ENCODE results near the gene GPR84. TPM values are rescaled to one million over a fixed set of nuclear protein-coding genes. Genes with fewer than 3 reads are reported as not detected.
"Not testable (repeated sequence)": the region's sequence is repeated elsewhere in the genome, so short reads cannot be mapped to it uniquely, and the experiment has no call there.

GPR84 gene
- total RNA-seq, 1 donor from 2014 or later: 0.65 TPM

DNA sequence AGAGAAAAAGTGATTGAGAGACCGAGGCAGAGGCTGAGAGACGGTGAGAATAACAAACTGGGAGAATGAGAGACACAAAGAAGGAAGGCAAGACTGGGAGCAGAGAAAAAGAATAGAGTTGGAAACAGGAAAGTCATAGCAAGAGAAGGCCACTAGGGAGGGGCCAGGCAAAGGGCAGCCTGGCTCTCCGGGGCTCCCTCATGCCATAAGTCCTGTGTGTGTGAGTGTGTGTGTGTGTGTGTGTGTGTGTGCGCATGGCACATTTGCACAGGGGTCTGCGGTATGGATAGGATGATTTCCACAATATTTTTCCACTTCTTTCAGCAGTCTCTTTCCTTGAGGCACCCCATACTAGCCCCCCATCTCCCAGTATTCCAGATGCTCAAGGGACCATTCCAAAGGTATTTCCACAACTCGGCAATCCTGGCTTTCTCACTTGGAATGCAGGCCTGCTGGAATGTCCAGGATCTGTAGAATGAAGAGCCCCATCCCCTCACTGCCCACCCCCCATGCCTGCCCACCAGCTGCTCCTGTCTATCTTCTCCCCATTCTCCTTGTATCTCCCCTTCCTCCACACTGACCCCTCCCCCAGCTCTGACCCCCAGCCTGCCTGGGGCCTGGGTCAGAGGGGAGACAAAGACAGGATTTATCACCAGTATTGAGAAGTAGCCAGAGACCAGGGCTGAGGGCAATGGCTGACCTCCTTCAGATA, 9.0 kb downstream of the GPR84 start:
- peak overlapping the region; percentile 18 for H3K27ac ChIP-seq
- H3K27me3 ChIP-seq (ENCODE audit: low read depth): no peaks in the 10 kb centered on the region
- H3K4me3 ChIP-seq: no peak overlapping the region
- ATAC-seq: no peak
- H3K36me3 ChIP-seq: peaks cover 14% of the 10 kb centered on the region
- intact Hi-C loops (cut with DNase I): no loop called here
- peaks cover 49% of the 10 kb centered on the region for H3K4me1 ChIP-seq
- no peaks in the 10 kb centered on the region for H3K9me3 ChIP-seq
- TF ChIP-seq, protein P1, sequence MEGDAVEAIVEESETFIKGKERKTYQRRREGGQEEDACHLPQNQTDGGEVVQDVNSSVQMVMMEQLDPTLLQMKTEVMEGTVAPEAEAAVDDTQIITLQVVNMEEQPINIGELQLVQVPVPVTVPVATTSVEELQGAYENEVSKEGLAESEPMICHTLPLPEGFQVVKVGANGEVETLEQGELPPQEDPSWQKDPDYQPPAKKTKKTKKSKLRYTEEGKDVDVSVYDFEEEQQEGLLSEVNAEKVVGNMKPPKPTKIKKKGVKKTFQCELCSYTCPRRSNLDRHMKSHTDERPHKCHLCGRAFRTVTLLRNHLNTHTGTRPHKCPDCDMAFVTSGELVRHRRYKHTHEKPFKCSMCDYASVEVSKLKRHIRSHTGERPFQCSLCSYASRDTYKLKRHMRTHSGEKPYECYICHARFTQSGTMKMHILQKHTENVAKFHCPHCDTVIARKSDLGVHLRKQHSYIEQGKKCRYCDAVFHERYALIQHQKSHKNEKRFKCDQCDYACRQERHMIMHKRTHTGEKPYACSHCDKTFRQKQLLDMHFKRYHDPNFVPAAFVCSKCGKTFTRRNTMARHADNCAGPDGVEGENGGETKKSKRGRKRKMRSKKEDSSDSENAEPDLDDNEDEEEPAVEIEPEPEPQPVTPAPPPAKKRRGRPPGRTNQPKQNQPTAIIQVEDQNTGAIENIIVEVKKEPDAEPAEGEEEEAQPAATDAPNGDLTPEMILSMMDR (IDR thresholded peaks at IDR 0.05): no peak
- no peak for DNase-seq

DNA sequence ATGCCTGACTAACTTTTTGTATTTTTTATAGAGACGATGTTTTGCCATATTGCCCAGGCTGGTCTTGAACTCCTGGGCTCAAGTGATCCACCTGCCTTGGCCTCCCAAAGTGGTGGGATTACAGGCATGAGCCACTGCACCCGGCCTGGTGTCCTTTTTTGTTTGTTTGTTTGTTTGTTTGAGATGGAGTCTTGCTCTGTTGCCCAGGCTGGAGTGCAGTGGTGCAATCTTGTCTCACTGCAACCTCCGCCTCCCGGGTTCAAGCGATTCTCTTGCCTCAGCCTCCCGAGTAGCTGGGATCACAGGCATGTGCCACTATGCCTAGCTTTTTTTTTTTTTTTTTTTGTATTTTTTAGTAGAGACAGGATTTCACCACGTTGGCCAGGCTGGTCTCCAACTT, 10.0 kb downstream of the GPR84 start:
- H3K27ac ChIP-seq; H3K27me3 ChIP-seq (ENCODE audit: low read depth); intact Hi-C loops (cut with DNase I); DNase-seq; ATAC-seq; H3K4me3 ChIP-seq; H3K9me3 ChIP-seq: not testable (repeated sequence)
- H3K36me3 ChIP-seq: peaks cover 24% of the 10 kb centered on the region
- H3K4me1 ChIP-seq: peaks cover 50% of the 10 kb centered on the region

- peak; percentile 61 to 70 for ATAC-seq
- no peaks in the 10 kb centered on the region for H3K27me3 ChIP-seq (ENCODE audit: low read depth)
- intact Hi-C loops (cut with DNase I): no loop called here
Observed at GRCh38 chr12:54352891-54353874, 11.1 kb downstream of the GPR84 start.

GRCh38 chr12:54352022-54352531, 12.2 kb downstream of the GPR84 start:
- intact Hi-C loops (cut with DNase I): no loop called here
- Histone ChIP-seq H3K36me3 (peaks cover 46% of the 10 kb centered on the region), H3K27me3 (ENCODE audit: low read depth) (no peaks in the 10 kb centered on the region), H3K27ac (peak overlapping the region; percentile 61), H3K4me3 (no peak overlapping the region), H3K4me1 (peaks cover 43% of the 10 kb centered on the region), H3K9me3 (no peaks in the 10 kb centered on the region)
- ATAC-seq (peak; percentile 48 to 62), DNase-seq (peak; percentile 71)
- TF ChIP-seq, protein P1 (IDR thresholded peaks at IDR 0.05): no peak

More at GRCh38 chr12:54352891-54353874, 11.1 kb downstream of the GPR84 start:
- DNase-seq: no peak
- Histone ChIP-seq H3K4me1 (peaks cover 46% of the 10 kb centered on the region), H3K27ac (peak overlapping the region; percentile 61), H3K9me3 (no peaks in the 10 kb centered on the region), H3K4me3 (no peak overlapping the region), H3K36me3 (peaks cover 35% of the 10 kb centered on the region)
- TF ChIP-seq, protein P1 (IDR thresholded peaks at IDR 0.05): no peak

DNA sequence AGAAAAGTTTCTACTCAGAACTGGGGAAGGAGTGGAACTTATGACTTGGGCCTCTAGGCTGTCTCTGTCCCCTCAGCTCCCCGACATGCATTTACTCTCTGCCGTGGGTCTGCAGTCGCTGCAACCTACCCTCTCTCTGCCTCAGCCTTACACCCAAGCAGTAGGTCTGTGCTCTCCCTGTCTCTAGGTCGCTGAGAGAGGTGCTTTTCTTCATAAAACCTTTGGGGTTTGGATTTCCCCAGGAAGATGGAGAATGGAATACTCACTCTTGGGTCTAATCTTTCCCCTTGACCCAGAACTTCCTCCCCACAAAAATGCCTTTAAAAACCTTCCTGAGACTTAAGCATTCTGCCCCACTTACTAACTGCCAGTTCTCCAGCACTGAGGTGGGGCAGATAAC, 12.9 kb downstream of the GPR84 start:
- no peak overlapping the region for H3K4me3 ChIP-seq
- no peaks in the 10 kb centered on the region for H3K9me3 ChIP-seq
- DNase-seq: no peak
- peak overlapping the region; percentile 25 for H3K27ac ChIP-seq
- H3K4me1 ChIP-seq: peaks cover 38% of the 10 kb centered on the region
- intact Hi-C loops (cut with DNase I): no loop called here
- TF ChIP-seq, protein P1 (IDR thresholded peaks at IDR 0.05): no peak
- no peak for ATAC-seq
- H3K27me3 ChIP-seq (ENCODE audit: low read depth): no peaks in the 10 kb centered on the region
- H3K36me3 ChIP-seq: peaks cover 53% of the 10 kb centered on the region
